HG03280 (cell line): ENCODE data around the gene SYNJ2.

ENCODE experiments used
- ATAC-seq: cut with Tn5 transposase; IDR thresholded peaks from one replicate; pipeline ENCODE4 v1.9.1; 2021; ENCODE audit warnings: mild to moderate bottlenecking, moderate library complexity; ENCODE audit not compliant: unreplicated experiment

The SYNJ2 gene

DNA sequence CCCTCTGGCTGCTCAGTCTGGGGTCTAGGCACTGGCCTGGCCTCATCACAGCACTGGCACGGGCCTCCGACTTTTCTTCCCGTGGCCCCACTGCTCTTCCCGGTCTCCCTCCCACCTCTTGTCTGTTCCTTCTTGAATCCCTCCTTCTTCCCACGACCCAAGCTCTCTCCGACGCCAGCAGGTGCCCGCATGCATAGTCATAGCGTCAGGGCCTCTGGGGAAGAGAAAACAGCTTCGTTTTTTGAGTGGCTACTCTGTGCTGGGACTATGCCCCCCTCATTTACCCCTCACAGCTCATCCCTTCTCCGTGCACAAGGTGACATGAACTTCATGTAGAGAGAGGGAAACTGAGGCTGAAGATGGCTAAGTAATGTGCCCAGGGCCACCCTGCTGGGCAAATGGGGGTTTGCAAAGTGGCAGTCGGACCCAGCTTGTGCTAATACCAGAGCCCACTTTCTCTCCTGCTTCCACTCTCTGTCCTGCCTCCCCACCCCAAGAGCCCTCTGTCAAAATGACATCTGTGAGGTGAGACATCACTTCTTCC, 59.2 kb downstream of the SYNJ2 start:
- no peak for ATAC-seq

- ATAC-seq, result no peak
Observed at GRCh38 chr6:158041370-158041769, 59.7 kb downstream of the SYNJ2 start.

DNA sequence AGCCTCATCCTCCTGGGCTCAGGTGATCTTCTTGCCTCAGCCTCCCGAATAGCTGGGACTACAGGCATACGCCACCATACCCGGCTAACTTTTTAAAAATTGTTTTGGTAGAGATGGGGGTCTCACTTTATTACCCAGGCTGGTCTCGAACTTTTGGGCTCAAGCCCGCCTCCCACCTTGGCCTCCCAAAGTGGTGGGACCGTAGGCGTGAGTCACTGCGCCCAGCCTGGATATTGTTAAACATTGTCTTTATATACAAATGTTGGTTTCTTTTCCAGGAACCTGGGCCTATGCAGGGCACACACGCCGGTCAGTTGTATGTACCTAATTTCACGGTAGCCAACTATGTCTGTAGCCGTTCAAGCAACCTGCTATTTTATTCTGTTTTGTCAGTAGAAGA, 60.1 kb downstream of the SYNJ2 start:
- ATAC-seq, result no peak

DNA sequence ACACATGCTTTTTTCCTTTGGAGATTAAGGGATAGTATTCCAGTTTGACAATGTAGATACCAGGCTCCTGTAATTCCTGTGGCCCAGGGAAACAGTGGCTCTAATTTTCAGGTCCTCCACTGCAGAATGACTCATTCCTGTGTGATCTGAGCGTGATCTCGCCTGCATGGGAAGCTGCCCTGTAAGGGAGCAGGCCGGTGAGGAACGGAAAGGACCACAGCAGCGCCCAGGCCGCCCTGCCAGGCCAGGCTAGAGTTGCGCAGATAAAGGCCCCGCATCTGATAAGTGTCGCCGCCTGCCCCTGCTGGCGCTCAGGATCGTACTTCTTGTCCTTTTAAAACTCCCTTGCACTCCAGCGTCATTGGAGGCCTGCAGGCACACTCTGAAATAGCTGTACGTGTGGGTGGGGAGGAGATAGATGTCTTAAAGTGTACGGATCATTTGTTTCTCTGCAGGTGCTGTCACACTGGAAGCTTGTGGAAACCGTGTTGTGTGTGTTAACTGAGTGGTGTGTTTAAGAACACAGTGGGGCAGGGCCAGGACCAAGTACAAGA, 60.7 kb downstream of the SYNJ2 start:
- no peak for ATAC-seq

- ATAC-seq, result no peak
Observed at GRCh38 chr6:158043008-158043407, 61.3 kb downstream of the SYNJ2 start.

- no peak for ATAC-seq
Observed at GRCh38 chr6:158043586-158044524, 62.2 kb downstream of the SYNJ2 start.

DNA sequence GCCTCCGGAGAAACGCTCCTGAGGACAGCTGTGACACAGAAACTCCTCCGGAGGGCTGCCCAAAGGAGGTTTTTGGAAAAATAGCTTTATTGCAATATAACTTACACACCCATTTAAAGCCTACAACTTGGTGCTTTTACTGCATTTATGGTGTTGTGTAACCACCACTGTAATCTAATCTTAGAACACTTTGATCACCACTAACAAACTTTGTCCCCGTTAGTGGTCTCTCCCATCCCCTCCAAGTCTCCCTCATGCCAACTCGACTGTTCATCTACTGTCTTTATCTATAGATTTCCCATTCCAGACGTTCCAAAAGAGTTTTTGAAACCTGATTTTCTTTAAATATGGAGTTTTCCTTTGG, 62.8 kb downstream of the SYNJ2 start:
- ATAC-seq, result no peak

DNA sequence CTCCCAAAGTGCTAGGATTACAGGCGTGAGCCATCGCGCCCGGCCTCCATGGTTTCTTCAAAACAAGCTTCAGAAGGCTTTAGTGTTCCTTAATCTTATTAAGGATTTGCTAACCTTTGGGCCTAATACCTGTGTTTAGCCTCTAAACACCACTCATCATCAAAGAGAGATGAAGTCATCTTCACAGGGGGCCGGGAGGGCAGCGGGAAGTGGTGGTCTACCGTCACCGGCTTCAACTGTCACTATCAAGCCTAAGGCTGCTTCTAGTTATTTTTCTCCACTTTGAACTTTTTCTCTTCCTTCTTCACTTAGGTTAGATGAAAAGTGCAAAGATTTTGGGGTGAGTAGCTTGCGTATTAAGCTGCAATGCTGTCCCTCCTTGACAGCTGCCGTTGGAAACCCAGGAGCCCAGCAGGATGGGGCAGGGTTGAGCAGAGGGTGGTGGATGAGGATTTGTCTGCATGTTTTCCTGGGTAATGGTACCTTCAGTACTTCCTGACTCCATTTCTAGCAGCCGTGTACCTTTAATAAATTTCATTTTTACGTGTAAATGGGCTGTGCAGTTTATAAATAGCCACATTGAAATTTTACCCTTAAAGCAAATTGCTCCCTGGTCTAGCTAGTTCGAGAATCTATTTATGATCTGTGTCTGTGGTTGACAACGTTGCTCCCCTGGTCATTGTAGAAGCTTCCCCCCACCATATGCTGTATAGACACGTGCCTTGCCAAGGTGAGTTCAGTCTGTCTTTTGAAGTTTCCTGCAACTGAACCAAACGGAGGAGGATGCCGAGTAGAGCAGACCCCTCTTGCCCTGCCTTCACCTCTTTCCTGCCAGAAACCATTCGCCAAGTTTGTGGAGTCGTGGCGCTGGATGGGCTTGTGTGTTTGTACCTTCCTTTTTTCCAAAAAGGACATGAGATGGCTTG, 64.8 kb downstream of the SYNJ2 start:
- ATAC-seq, result no peak

DNA sequence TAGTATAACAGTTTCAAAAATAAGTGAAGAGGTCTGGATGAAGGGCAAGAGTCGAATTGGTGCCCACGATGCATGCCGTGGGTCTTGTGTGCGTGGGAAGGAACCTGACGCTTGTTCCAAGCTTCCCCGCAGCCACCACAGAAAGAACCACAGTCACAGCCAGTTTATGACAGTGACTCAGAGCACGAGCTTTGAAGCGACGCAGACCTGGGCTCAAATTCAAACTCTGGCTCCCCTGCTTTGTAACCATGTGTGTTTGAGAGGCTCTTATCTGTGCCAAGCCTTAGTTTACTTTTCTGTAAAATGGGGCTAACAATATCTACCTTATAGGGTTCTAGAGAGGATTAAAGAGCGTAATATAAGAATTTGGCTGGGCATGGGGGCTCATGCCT, 65.5 kb downstream of the SYNJ2 start:
- no peak for ATAC-seq

GRCh38 chr6:158047563-158048323, 66.1 kb downstream of the SYNJ2 start:
- ATAC-seq, result no peak

GRCh38 chr6:158048589-158048988, 66.9 kb downstream of the SYNJ2 start:
- no peak for ATAC-seq

- ATAC-seq, result no peak
Observed at GRCh38 chr6:158049055-158050028, 67.7 kb downstream of the SYNJ2 start.

- ATAC-seq, result no peak
Observed at GRCh38 chr6:158050107-158050735, 68.6 kb downstream of the SYNJ2 start.

GRCh38 chr6:158050955-158051354, 69.3 kb downstream of the SYNJ2 start:
- no peak for ATAC-seq

DNA sequence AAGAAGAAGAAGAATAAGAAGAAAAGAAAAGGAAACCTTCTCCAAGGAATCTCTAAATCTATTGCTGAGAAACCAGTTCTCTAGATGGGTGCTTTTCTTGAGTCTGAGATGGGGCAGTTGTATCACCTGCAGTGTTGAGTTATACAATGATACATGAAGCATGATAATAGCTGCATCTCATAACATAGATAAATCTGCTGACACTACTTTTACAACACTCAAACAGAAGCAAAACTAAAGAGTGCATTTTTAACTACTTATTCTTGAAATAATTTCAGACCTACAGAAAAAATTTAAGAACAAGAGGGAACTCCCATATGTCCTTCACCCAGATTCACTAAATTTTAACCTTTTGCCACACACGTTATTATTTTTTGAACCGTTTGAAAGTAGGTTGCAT, 70.3 kb downstream of the SYNJ2 start:
- ATAC-seq, result no peak

- no peak for ATAC-seq
Observed at GRCh38 chr6:158053377-158054313, 72.0 kb downstream of the SYNJ2 start.

DNA sequence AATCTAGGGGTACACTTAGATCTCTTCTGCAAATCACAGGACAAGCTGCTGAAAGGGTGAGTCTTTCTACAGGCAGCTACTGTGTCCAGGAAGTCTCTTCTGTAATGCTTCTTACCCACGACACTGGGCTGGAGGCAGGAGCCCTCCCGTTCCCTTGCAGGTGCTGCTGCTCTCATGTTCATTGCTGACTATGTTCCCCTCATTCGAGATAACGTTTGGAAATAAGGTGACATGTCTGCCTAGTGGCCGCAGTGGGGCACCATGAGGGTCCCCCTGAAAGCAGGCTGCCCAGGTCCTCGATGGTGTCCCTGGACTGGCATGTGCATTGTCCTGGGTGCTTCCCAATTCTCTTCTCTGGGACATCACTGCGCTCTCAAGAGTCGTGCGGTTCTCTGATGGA, 74.7 kb downstream of the SYNJ2 start:
- no peak for ATAC-seq

GRCh38 chr6:158056804-158057203, 75.1 kb downstream of the SYNJ2 start:
- ATAC-seq, result no peak
